Hepatocyte (in vitro differentiated cells): ENCODE results near the gene DLGAP3. TPM values are rescaled to one million over a fixed set of nuclear protein-coding genes. Genes with fewer than 3 reads are reported as not detected.

Experiments used
- DNase-seq: peaks from one replicate; pipeline ENCODE4 v3.0.0-alpha.2; 2016; ENCODE audit warnings: low spot score
- H2AFZ ChIP-seq: fragments of 200-600 bp; sonication (generic); 2 replicates; pipeline ENCODE4 v1.6.0; 2016; ENCODE audit warnings: antibody characterized with exemption, mild to moderate bottlenecking
- H3K27ac ChIP-seq: fragments of 200-600 bp; sonication (generic); 2 replicates; pipeline ENCODE4 v1.5.1; 2016; ENCODE audit warnings: mild to moderate bottlenecking
- H3K27me3 ChIP-seq: fragments of 200-600 bp; sonication (generic); 2 replicates; pipeline ENCODE4 v1.6.1; 2016
- H3K36me3 ChIP-seq: fragments of 200-600 bp; sonication (generic); replicated peaks from 2 replicates; pipeline ENCODE4 v1.5.1; 2016; ENCODE audit warnings: low read depth; ENCODE audit not compliant: insufficient read depth
- H3K4me1 ChIP-seq: fragments of 200-600 bp; sonication (generic); 2 replicates; pipeline ENCODE4 v1.5.1; 2016; ENCODE audit warnings: mild to moderate bottlenecking, moderate library complexity; ENCODE audit not compliant: insufficient read depth
- H3K4me2 ChIP-seq: fragments of 200-600 bp; sonication (generic); 2 replicates; pipeline ENCODE4 v1.6.0; 2016
- H3K4me3 ChIP-seq: fragments of 200-600 bp; sonication (generic); 2 replicates; pipeline ENCODE4 v1.5.1; 2016; ENCODE audit warnings: mild to moderate bottlenecking
- H3K79me2 ChIP-seq: fragments of 200-600 bp; sonication (generic); 2 replicates; pipeline ENCODE4 v1.6.0; 2017; ENCODE audit warnings: mild to moderate bottlenecking
- H3K9me2 ChIP-seq: fragments of 200-600 bp; sonication (generic); replicated peaks from 2 replicates; pipeline ENCODE4 v1.6.0; 2017; ENCODE audit warnings: mild to moderate bottlenecking; ENCODE audit not compliant: insufficient read depth
- H3K9me3 ChIP-seq: fragments of 200-600 bp; sonication (generic); 2 replicates; pipeline ENCODE4 v1.5.1; 2016; ENCODE audit warnings: low read depth, mild to moderate bottlenecking
- H4K20me1 ChIP-seq: fragments of 200-600 bp; sonication (generic); 2 replicates; pipeline ENCODE4 v1.6.0; 2016; ENCODE audit warnings: mild to moderate bottlenecking; ENCODE audit not compliant: insufficient read depth, poor library complexity, severe bottlenecking
- CTCF ChIP-seq: fragments of 200-600 bp; sonication (generic); IDR thresholded peaks from 2 replicates; pipeline ENCODE4 v1.5.1; 2016; ENCODE audit warnings: antibody characterized with exemption, mild to moderate bottlenecking; ENCODE audit not compliant: poor library complexity
- EZH2 ChIP-seq: fragments of 200-600 bp; sonication (generic); IDR thresholded peaks from 2 replicates; pipeline ENCODE4 v1.6.1; 2016; ENCODE audit warnings: antibody characterized with exemption, mild to moderate bottlenecking, borderline replicate concordance
- EZH2phosphoT487 ChIP-seq: fragments of 200-600 bp; sonication (generic); IDR thresholded peaks from one replicate; pipeline ENCODE4 v1.6.1; 2018; ENCODE audit warnings: antibody characterized with exemption, mild to moderate bottlenecking, low read depth, moderate library complexity; ENCODE audit not compliant: unreplicated experiment, severe bottlenecking
- WGBS: methylation state at CpG from one replicate; pipeline ENCODE4 v1.1.6; 2016; ENCODE audit warnings: low lambda C conversion rate; ENCODE audit errors: missing lambda C conversion rate; 5-methylcytosine and 5-hydroxymethylcytosine counted together
- polyA plus RNA-seq: library from polyadenylated mRNA; unstranded; fragments of >200 nt; fragmentation: Nextera tagmentation; extraction: Ambion mirVana; gene quantifications from 2 replicates; pipeline ENCODE4 v1.2.1, GENCODE V29; 2016
- total RNA-seq: library from RNA; depleted of rRNA; stranded (reverse); fragments of >200 nt; gene quantifications from 2 replicates; pipeline ENCODE4 v1.2.3, GENCODE V29; 2014

Gene DLGAP3
- total and polyA plus RNA-seq, 2 experiments from 2014 or later: 0.33 to 1.0 TPM

- no peak overlapping the region for H3K4me3 ChIP-seq
- peaks cover 9% of the 10 kb centered on the region for H3K27me3 ChIP-seq
- no peaks in the 10 kb centered on the region for H3K9me2 ChIP-seq
- no peaks in the 10 kb centered on the region for H4K20me1 ChIP-seq
- no peak overlapping the region for H3K4me2 ChIP-seq
- no peak overlapping the region for H3K27ac ChIP-seq
- H2AFZ ChIP-seq: no peak overlapping the region
- no peaks in the 10 kb centered on the region for H3K9me3 ChIP-seq
- no peaks in the 10 kb centered on the region for H3K36me3 ChIP-seq
- no peaks in the 10 kb centered on the region for H3K79me2 ChIP-seq
- DNase-seq: no peak
- WGBS: 97% methylated on average over 6 of the region's 6 CpGs
- TF ChIP-seq CTCF (no peak), EZH2 (no peak), EZH2phosphoT487 (no peak)
- peaks cover 6% of the 10 kb centered on the region for H3K4me1 ChIP-seq
Measured at GRCh38 chr1:34867415-34867814, 62.0 kb downstream of the DLGAP3 start.

- DNase-seq: no peak
- H3K9me2 ChIP-seq: no peaks in the 10 kb centered on the region
- peak overlapping the region; percentile 99 for H2AFZ ChIP-seq
- no peak overlapping the region for H3K4me3 ChIP-seq
- H3K4me2 ChIP-seq: peak overlapping the region; percentile 98
- H3K36me3 ChIP-seq: no peaks in the 10 kb centered on the region
- H3K79me2 ChIP-seq: no peaks in the 10 kb centered on the region
- peaks cover 6% of the 10 kb centered on the region for H3K4me1 ChIP-seq
- no peak overlapping the region for H3K27ac ChIP-seq
- TF ChIP-seq CTCF (no peak), EZH2 (no peak), EZH2phosphoT487 (no peak)
- no peaks in the 10 kb centered on the region for H3K9me3 ChIP-seq
- peaks cover 7% of the 10 kb centered on the region for H3K27me3 ChIP-seq
- no peaks in the 10 kb centered on the region for H4K20me1 ChIP-seq
- 73% methylated on average over 8 of the region's 9 CpGs for WGBS
Measured at GRCh38 chr1:34866762-34867109, 62.7 kb downstream of the DLGAP3 start.

- Histone ChIP-seq H2AFZ (peak overlapping the region; percentile 99), H4K20me1 (no peaks in the 10 kb centered on the region), H3K4me2 (peak overlapping the region; percentile 98), H3K4me1 (peaks cover 6% of the 10 kb centered on the region), H3K27ac (peak overlapping the region; percentile 92), H3K27me3 (peaks cover 4% of the 10 kb centered on the region), H3K9me2 (no peaks in the 10 kb centered on the region), H3K36me3 (no peaks in the 10 kb centered on the region), H3K9me3 (no peaks in the 10 kb centered on the region), H3K79me2 (no peaks in the 10 kb centered on the region), H3K4me3 (peak overlapping the region; percentile 74)
- WGBS: 3% methylated on average over 54 of the region's 81 CpGs
- peak; percentile 90 for DNase-seq
- TF ChIP-seq CTCF (peak; percentile 96), EZH2 (no peak)
Measured at GRCh38 chr1:34865981-34866761, 63.3 kb downstream of the DLGAP3 start.
